Chondrocyte (in vitro differentiated cells): ENCODE measurements around the gene CCDC81. TPM values are rescaled to one million over a fixed set of nuclear protein-coding genes. Genes with fewer than 3 reads are reported as not detected.

Source experiments
- DNase-seq: peaks from one replicate; pipeline ENCODE4 v3.0.0; 2021; ENCODE audit warnings: mixed read lengths, low spot score
- H3K27ac Mint-ChIP-seq: one replicate; pipeline ENCODE4 v1.8.0; 2021; ENCODE audit warnings: mild to moderate bottlenecking, moderate library complexity, mixed read lengths; ENCODE audit not compliant: unreplicated experiment
- H3K27me3 Mint-ChIP-seq: 2 replicates; pipeline ENCODE4 v1.8.0; 2021; ENCODE audit warnings: low read depth, mixed read lengths
- H3K36me3 Mint-ChIP-seq: 2 replicates; pipeline ENCODE4 v1.8.0; 2021; ENCODE audit warnings: low read depth, mixed read lengths
- H3K4me1 Mint-ChIP-seq: 2 replicates; pipeline ENCODE4 v1.8.0; 2021; ENCODE audit warnings: low read depth, mild to moderate bottlenecking, mixed read lengths
- H3K4me3 Mint-ChIP-seq: one replicate; pipeline ENCODE4 v1.8.0; 2021; ENCODE audit warnings: mild to moderate bottlenecking, moderate library complexity, mixed read lengths; ENCODE audit not compliant: unreplicated experiment
- H3K9me3 Mint-ChIP-seq: 2 replicates; pipeline ENCODE4 v1.8.0; 2021; ENCODE audit warnings: low read depth, mixed read lengths
- total RNA-seq: library from RNA; stranded (reverse); gene quantifications from 3 replicates; pipeline ENCODE4 v1.2.1, GENCODE V29; 2021
- TF ChIP-seq, protein P1 (sequence below): fragments of 200-600 bp; sonication (generic); IDR thresholded peaks from 2 replicates; pipeline ENCODE4 v1.5.0; 2021; ENCODE audit warnings: antibody characterized with exemption, mild to moderate bottlenecking, moderate library complexity

Gene CCDC81
- total RNA-seq, 1 donor from 2014 or later = 9.6 TPM

DNA sequence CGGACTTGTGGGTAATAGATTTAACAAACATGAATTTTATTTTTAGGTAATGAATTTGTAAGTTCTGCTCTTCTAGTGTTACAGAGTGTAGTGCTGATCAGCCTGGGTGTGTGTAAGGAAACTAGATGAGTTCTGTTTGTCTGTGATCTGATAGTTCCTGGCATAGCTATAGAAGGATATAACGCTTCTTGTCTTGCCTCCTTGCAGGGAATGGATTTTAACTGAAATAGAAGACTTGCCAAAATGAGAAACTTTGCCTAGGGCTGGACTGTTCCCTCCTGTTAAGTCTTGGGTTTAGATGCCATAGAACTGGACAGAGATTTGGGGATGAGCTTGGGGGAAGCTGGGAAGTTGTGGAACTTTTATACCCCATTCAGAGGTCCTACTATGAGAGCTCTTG lies 11.6 kb downstream of the CCDC81 start:
- TF ChIP-seq, protein P1, sequence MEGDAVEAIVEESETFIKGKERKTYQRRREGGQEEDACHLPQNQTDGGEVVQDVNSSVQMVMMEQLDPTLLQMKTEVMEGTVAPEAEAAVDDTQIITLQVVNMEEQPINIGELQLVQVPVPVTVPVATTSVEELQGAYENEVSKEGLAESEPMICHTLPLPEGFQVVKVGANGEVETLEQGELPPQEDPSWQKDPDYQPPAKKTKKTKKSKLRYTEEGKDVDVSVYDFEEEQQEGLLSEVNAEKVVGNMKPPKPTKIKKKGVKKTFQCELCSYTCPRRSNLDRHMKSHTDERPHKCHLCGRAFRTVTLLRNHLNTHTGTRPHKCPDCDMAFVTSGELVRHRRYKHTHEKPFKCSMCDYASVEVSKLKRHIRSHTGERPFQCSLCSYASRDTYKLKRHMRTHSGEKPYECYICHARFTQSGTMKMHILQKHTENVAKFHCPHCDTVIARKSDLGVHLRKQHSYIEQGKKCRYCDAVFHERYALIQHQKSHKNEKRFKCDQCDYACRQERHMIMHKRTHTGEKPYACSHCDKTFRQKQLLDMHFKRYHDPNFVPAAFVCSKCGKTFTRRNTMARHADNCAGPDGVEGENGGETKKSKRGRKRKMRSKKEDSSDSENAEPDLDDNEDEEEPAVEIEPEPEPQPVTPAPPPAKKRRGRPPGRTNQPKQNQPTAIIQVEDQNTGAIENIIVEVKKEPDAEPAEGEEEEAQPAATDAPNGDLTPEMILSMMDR = no peak
- DNase-seq = no peak
- Mint-ChIP-seq H3K9me3 (no peaks in the 10 kb centered on the region), H3K27me3 (no peaks in the 10 kb centered on the region), H3K27ac (no peak overlapping the region), H3K4me3 (no peak overlapping the region), H3K36me3 (no peaks in the 10 kb centered on the region), H3K4me1 (peaks cover 7% of the 10 kb centered on the region)

DNA sequence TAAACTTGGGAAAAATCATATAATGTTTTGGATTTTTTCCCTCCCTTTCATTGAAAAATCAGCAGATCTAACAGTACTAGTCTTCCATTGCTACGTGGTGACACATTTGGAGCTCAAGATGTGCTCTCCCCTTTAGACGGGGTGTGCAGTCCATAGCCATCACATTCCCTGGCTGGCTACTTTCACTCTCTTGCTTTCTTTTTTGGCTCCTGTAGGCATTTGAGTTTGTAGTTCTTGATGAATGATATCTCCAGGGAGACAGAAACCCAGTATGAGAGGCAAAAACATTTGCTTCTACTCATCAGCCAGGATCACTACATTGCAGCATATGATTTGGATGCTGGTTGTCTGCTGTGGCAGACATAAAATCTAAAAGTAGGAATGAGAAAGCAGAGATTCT lies 12.1 kb downstream of the CCDC81 start:
- Mint-ChIP-seq H3K4me3 (no peak overlapping the region), H3K36me3 (no peaks in the 10 kb centered on the region), H3K9me3 (no peaks in the 10 kb centered on the region), H3K4me1 (peaks cover 7% of the 10 kb centered on the region), H3K27me3 (no peaks in the 10 kb centered on the region), H3K27ac (no peak overlapping the region)
- TF ChIP-seq, protein P1 = no peak
- DNase-seq = no peak

DNA sequence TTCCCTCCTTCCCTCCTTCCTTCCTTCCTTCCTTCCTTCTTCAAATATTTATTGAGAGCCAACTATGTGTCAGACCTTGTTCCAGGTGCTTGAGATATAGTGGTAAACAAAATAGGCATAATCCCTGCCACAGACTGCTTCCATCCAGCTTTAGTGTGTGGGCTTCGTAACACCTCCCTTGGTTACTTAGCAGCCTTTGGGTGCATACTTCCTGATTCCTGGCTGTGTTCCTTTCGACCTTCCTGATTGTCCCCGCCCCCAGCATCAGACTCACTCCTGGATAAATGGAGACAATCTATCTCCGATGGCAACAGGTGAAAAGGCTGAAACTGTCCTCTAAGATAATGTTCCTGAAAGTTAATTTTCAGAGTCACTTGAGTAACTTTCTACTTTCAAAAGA lies 13.5 kb downstream of the CCDC81 start:
- Mint-ChIP-seq H3K36me3 (no peaks in the 10 kb centered on the region), H3K4me1 (peaks cover 7% of the 10 kb centered on the region), H3K27ac (no peak overlapping the region), H3K4me3 (no peak overlapping the region), H3K9me3 (no peaks in the 10 kb centered on the region), H3K27me3 (no peaks in the 10 kb centered on the region)
- no peak for DNase-seq
- TF ChIP-seq, protein P1 = no peak

DNA sequence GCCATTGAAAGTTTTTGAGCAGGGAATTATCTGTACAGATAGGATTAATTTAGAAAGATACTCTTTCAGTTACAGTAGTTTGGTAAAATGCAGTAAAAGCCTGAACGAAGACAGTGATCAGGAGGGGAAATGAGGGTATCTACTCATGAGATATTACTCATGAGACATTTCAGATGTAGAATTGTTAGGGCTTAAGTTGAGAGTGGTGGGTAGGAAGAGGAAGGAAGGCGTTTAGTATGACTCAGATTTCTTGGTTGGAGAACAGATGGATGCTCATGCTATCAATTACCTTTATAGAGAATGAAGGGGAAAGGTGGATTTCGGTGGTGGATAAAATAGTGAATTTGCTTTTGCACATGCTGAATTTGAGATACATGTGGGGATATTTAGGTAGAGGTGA lies 15.8 kb downstream of the CCDC81 start:
- H3K27ac Mint-ChIP-seq = no peak overlapping the region
- no peaks in the 10 kb centered on the region for H3K36me3 Mint-ChIP-seq
- H3K4me3 Mint-ChIP-seq = no peak overlapping the region
- no peaks in the 10 kb centered on the region for H3K9me3 Mint-ChIP-seq
- no peaks in the 10 kb centered on the region for H3K27me3 Mint-ChIP-seq
- TF ChIP-seq, protein P1 = no peak
- peaks cover 11% of the 10 kb centered on the region for H3K4me1 Mint-ChIP-seq
- no peak for DNase-seq

DNA sequence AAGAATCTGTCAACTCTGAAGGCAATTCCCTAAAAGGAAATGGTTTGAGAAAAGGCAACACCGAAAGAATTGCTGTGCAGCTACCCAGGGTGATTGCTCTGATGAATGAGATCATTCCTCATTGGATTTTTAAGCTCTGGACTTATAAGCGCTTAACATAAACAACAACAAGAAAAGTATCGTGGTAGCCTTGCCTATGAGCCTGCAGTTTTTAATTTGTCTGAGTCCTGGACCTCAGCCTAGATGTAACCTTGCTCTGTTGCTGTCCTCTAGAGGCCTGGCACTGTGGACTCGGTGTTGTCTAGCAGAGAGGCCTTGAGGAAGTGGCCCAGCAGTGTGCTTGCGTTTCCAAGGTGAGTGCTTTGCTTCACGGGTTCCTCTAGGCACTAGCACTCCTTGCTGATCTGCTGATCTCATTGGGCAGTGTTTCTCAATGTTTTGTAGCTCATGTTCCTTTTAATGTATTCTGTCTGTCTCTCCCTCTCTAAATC lies 20.4 kb downstream of the CCDC81 start:
- Mint-ChIP-seq H3K27me3 (no peaks in the 10 kb centered on the region), H3K9me3 (no peaks in the 10 kb centered on the region), H3K4me3 (peak overlapping the region; percentile 47), H3K4me1 (peaks cover 27% of the 10 kb centered on the region), H3K36me3 (peaks cover 3% of the 10 kb centered on the region), H3K27ac (peak overlapping the region; percentile 91)
- DNase-seq = no peak
- TF ChIP-seq, protein P1 = no peak
